Anterior cingulate cortex (tissue), 58 donors: ENCODE data around the gene NAT10.

Experiments
- DNase-seq, 58 donors: peaks; one replicate each; lab custom pipeline; 2025; lab: John Stamatoyannopoulos, UW

The NAT10 gene

DNA sequence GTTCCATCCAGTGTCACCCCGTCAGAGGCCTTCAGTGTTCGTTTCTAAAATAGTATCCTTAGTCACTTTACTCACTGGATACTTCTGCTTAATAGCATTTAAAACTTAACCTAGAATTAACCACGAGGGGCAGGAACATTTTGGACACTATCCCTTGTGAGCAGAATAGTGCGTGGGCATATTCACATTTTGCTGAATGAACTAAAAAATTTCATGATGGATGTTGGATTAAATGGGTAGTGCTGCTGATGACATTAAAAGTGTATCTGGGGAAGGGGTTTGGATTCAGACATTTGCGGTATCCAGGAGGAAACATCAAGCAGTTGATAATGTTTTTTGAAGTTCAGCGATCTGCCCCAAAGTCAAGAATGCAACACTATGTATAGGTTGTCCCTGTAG is 750 bp upstream of the NAT10 start:
- DNase-seq: no peak

DNA sequence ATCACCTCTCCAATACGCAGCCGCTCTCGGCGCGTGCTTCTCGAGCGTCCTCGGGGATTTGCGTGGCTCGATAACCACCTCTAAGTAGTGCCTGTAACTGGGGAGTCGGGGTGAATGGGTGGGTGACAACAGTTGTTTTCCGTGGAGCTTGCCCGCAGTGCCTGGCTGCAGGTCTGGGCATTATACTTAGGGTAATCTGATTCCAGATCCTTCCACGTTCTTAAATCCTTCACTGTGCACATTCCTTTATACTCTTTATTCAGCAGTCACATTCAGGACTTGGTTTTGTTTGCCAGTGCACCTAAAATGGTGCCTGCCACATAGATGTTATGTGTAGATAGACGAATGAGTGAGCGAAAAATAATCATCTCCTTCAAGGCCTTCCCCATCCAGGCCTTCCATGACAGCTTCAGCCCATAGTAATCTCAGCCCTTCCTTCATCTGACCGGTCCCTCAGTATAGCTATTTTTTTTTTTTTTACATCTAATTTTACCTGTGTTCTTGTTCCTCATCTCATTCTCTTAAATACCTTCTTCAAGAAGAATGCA is 602 bp downstream of the NAT10 start:
- peak in 4 of 58 donors; percentile 42 to 69 (median 50) for DNase-seq

- no peak for DNase-seq
Observed at GRCh38 chr11:34111722-34112270, 6.4 kb downstream of the NAT10 start.

DNA sequence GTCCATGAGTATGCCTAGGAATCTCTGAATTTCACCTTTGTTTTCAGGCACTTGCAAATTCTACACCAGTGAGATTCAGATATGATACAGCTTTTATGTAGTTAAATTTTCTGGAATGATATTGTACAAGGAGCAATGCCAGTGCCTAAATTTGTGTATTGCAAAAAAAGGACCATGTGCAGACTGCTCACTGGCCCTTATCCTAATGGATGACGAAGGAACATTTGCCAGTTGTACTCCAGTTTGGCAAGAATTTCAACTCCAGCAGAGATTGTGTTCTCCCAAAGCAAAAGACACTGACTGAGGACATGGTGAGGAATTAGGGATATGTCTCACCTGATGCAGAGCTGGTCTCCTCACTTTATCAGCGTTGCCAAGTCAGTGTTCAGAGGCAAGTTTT is 8.6 kb downstream of the NAT10 start:
- DNase-seq: no peak

DNA sequence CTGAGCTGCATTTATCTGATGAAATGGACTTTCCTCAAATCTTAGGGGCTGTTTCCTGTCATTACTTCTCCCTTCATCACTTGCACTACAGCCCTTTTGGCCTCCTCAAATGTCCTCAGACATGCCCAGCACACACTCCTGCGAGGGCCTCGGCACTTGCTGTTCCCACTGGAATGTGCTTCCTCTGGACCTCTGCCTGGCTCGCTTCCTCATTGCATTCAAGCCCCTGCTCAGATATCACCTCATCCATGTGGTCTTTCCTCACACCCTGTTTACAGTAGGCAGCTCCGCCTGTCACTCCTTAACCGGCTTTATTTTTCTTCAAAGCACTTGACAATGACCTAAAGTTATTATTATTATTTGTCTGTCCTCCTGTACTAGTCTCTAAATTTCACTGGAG is 9.0 kb downstream of the NAT10 start:
- no peak for DNase-seq

DNA sequence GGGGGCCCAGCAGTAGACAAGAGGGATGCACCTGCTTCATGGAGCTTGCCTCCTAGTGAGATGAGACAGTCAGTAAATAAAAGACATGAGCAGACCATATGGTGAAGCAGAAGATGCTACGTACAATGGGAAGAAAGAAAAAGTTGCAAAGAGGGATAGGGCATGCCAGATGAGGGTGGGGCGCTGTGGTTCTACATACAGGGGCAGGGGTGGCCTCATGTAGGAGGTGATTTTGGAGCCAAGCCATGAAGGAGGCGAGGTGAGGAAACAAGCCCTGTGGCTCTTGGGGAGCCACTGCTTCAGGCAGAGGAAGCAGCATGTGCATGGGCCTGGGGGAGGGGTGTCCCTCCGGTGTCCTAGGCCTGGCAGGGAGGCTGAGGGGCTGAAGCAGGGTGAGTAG is 15.2 kb downstream of the NAT10 start:
- no peak for DNase-seq

DNA sequence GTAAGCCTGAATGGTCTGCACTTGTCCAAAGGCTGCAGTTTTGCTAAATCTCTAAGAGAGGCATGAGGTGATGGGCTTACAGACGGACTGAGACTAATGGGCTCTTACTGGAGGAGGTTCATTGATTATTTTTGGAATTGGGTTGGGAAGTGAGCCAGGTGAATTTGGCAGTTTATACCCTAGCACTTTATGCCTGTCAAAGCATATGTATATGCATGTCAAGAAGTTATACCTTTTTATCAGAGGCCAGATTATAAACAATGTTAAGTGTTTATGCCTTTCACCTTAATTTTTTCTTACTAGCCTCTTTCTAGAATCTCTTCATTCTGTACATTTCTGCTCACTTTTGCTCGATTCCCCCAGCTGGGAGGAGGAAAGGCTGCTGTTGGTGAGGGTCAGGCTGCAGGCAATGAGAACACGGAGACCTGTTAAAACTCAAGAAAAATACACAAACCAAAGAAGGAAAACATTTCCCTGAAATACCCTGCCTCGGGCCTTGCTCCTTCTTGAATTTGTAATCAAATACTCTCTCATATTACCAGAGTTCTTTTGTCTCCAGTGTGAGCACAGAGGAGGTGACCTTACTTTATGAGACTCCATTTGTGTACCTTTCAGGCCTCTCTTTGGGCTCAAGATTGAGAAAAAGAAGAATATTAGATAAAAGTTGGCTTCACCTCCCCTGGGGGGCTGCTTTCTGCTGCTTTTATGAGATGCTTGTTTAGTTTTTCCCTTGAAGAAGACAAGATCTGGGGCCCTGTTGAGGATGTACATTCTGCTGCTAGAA is 19.6 kb downstream of the NAT10 start:
- no peak for DNase-seq

DNA sequence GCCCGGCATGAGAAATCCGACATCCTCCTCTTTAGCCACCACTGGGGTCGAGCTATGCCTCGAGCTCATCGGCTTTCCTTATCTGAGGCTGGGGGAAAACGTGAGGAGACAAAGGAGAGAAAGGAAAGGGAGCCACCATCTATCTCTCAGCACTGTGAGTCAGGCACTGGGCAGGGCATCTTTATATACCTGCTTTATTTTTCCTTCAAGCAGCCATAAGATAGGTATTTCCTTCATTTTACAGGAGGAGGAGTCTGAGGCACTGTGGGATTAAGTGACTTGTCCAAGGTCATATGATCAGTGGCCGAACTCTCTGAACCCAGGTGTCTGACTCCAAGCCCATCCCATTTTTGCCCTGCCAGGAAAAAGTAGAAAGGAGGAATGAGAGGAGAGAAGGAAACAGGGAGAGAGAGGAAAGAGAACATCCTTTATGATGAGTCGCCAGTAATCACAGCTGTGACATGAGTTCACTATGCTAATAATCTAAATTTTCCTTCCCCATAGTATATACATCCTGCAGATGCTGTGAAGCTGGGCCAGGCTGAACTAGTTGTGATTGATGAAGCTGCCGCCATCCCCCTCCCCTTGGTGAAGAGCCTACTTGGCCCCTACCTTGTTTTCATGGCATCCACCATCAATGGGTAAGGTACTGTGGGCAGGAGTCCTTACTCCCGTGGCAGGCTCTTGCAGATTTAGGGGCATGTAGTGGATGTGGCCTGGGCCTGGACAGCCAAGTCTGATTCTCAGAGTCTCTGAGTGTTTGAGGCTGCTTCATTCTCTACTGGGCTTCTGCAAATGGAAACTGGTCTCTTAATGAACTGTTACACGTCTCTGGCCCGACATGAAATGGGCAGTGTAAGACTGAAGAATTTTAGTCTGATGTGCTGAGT is 21.8 kb downstream of the NAT10 start:
- no peak for DNase-seq

GRCh38 chr11:34128824-34129223 is 23.4 kb downstream of the NAT10 start:
- DNase-seq: no peak

DNA sequence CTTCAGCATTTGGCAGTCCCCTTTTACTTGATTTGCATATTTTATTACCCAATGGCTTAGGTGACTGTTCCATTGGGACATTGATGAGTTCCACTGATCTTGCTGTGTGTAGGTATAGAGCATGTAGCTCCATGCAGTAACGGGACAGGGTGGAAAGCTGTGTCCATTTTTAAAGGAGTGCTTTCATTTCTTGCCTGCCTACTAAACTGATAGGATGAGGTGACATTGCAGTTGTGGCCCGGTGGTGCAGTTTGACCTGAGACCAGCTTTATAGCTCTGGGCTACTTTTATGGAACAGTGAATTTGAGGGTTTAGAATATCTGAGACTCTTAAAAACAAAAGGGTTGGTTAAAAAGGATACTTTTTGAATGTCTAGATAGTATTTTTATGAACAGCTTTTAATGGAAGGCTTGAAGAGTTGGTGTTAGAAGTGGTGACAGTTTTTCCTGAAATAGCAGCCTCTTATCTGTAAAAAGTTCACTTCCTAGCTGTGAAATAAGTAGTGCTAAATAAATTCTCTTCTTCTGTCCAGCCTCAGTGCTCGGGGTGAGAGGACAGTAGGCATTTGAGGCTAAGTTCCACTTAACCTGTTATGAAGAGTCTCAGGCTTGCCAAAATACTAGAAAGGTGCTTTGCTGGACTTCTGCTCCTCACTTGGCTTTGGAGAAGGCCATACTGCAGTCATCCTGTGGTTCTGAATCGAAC is 27.0 kb downstream of the NAT10 start:
- DNase-seq: no peak

- no peak for DNase-seq
Observed at GRCh38 chr11:34134765-34135164, 29.3 kb downstream of the NAT10 start.

GRCh38 chr11:34135439-34135838 is 30.0 kb downstream of the NAT10 start:
- DNase-seq: no peak

- DNase-seq: no peak
Observed at GRCh38 chr11:34136420-34136819, 31.0 kb downstream of the NAT10 start.

DNA sequence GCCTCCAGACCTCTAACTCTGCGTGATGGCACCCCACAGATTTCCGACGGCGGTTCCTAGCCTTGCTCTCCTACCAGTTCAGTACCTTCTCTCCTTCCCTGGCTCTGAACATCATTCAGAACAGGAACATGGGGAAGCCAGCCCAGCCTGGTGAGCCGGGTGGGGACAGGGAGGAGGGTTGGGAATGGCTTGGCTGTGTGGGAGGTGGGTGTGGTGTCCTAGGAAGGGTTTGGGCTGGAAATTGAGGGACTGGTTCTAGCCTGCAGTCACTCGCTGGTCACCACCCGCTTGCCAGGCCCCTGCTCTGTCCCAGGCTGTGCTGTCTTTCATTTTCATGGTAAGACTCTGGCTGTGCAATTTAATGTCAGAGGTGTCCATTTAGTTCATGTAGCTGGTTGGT is 33.9 kb downstream of the NAT10 start:
- no peak for DNase-seq

GRCh38 chr11:34140149-34140548 is 34.7 kb downstream of the NAT10 start:
- DNase-seq: no peak

DNA sequence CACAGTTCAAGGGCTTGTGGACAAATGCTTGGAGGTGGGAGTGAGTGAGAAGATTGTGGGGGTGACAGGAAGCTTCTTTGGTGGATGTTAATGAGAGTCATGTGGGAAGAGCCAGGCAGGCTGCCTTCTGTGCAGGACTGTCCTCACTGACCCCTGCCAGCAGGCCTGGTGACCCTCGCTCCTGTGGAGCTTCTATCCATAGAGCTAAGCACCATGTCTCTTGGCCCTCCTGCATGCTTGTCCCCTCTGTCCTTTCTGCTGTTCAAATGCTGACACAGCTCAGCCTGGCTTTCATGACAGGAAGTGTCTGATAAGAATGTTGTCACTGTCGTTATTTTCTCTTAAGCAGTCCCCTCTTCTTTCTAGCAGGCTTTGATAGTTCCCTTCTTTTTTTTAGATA is 37.6 kb downstream of the NAT10 start:
- DNase-seq: no peak

- DNase-seq: no peak
Observed at GRCh38 chr11:34145073-34145472, 39.6 kb downstream of the NAT10 start.

DNA sequence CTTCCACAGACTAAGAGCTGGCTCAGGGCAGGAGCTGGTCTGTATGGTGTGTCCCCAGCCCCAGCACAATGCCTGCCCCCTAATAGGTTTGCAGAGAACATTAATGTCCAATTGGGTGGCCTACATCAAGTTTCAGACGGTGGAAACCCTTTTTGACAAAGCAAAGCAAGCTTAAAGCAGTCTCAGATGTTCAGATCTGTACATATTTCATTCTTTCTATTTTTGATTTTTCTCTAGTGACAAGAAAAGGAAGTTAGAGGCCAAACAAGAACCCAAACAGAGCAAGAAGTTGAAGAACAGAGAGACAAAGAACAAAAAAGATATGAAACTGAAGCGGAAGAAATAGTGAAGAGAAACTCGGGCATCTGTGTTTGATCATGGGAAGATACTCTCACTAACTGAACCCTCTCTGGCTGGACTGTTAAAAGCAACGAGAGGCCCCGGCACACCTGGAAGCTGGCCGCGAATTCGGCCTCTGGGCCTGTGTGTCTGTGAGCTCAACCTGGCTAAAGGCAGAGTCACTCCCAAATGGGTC is 40.5 kb downstream of the NAT10 start:
- DNase-seq: no peak

GRCh38 chr11:34146411-34146810 is 41.0 kb downstream of the NAT10 start:
- no peak for DNase-seq

- no peak for DNase-seq
Observed at GRCh38 chr11:34146866-34147265, 41.4 kb downstream of the NAT10 start.
